ENCODE data around the gene ANKRD55. TPM values are rescaled to one million over a fixed set of nuclear protein-coding genes. Genes with fewer than 3 reads are reported as not detected.
A peak's percentile ranks its signal among the peaks of the same experiment; 100 is the strongest.
"Not testable (repeated sequence)": the region's sequence is repeated elsewhere in the genome, so short reads cannot be mapped to it uniquely, and the experiment has no call there.

ANKRD55 gene
- total RNA-seq, 2 experiments from 2014 or later: 3.7 to 5.7 TPM

DNA sequence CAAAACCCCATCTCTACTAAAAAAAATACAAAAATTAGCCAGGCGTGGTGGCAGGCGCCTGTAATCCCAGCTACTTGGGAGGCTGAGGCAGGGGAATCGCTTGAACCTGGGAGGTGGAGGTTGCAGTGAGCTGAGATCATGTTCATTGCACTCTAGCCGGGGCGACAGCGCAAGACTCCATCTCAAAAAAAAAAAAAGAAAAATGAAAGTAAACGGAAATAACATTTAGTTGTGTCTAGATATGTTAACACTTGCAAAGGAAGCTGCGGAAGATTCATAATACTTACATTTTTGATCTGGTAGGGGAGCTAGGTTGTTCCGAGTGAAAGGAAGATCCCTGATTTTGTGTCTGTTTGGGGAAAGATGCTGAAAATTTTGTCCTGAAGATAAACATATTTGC, 130.9 kb downstream of the ANKRD55 start:
- H3K9me3 Mint-ChIP-seq (ENCODE audit: low read depth); H3K27me3 Mint-ChIP-seq; ATAC-seq; DNase-seq: not testable (repeated sequence)
- Mint-ChIP-seq H3K36me3 (ENCODE audit: low read depth) (peaks cover 20% of the 10 kb centered on the region), H3K4me3 (peak overlapping the region; percentile 52), H3K4me1 (peaks cover 85% of the 10 kb centered on the region), H3K27ac (peak overlapping the region; percentile 69)
- intact Hi-C loops (cut with DNase I, micrococcal nuclease): loop anchor here in 1 of 2 experiments (5.0 kb wide), 1 partner anchor 45 kb away; no protein-coding TSS in a partner anchor
- ChIA-PET CTCF (interaction anchor here (0.6 to 1.5 kb wide), 4 partner anchors 29 to 118 kb away, joined by 3 read pairs; no protein-coding TSS in a partner anchor), POLR2A (interaction anchor here (0.7 to 1.0 kb wide), 2 partner anchors 36 to 108 kb away, joined by 3 to 7 read pairs; partner anchors contain the start of gene IL6ST)

DNA sequence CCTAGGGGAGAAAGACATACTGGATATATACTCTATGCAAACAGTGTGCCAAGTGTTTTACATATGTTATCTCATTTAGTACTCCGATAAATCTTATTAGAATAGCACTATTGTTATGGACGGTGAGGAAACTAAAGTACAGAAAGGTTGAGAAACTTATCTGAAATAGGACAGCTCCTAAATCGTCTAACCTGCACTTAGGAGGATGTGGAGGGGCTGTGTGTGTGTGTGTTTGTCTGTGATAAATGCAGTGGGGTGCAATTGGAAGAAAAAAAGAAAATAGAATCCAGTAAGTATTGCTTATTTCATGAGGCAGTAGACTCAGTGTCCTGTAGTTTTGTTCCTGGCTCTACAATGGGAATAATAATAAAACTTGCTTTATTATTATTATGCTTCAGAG, 131.9 kb downstream of the ANKRD55 start:
- ATAC-seq (no peak), DNase-seq (no peak)
- intact Hi-C loops (cut with DNase I, micrococcal nuclease): loop anchor here in 1 of 2 experiments (5.0 kb wide), 1 partner anchor 46 kb away; no protein-coding TSS in a partner anchor
- Mint-ChIP-seq H3K27me3 (no peaks in the 10 kb centered on the region), H3K27ac (peak overlapping the region; percentile 87), H3K9me3 (ENCODE audit: low read depth) (peaks cover 6% of the 10 kb centered on the region), H3K36me3 (ENCODE audit: low read depth) (peaks cover 23% of the 10 kb centered on the region), H3K4me3 (no peak overlapping the region), H3K4me1 (peaks cover 86% of the 10 kb centered on the region)
- CTCF ChIA-PET: interaction anchor here (0.7 to 1.2 kb wide), 7 partner anchors 8 to 106 kb away, joined by 3 to 4 read pairs (median 3); no protein-coding TSS in a partner anchor
- POLR2A ChIA-PET: interaction anchor here (1.4 kb wide), 1 partner anchor 10 kb away, joined by 3 read pairs; no protein-coding TSS in a partner anchor

DNA sequence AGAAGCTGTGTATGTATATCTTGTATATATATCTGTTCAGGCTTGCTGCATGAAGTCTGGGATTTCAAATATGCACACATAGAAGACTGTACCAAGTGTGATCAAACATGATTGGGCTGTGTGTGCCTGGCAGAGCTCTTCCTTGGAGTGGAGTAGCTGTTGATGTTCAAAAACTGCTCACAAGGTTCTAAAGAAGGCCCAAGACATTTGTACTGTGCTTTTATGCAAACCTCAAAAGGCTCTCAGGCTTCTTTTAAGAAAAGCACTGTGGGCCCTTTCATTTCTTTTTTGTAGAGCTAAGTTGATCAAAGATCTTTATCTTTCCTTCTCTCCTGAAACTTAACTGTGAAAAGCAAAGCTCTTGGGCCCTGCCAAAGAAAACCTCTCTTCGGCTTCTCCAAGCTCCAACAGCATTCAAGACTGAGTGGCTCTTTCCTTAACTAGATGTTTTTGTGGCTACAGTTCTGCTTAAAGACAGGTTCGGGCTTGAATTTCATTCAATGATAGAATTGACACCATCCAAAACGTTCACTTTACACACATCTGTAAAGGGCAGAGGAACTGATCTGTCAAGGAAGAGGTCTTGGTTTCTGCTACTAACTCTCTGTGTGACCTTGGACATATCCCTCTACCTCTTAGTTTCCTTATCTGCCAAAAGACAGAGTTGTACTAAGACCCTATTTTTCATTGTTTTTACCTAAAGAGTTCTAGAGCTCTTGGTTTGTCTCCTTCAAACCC, 132.5 kb downstream of the ANKRD55 start:
- Mint-ChIP-seq H3K9me3 (ENCODE audit: low read depth) (peaks cover 6% of the 10 kb centered on the region), H3K27me3 (no peaks in the 10 kb centered on the region), H3K27ac (peak overlapping the region; percentile 87), H3K4me3 (peak overlapping the region; percentile 39), H3K36me3 (ENCODE audit: low read depth) (peaks cover 21% of the 10 kb centered on the region), H3K4me1 (peaks cover 86% of the 10 kb centered on the region)
- DNase-seq (no peak), ATAC-seq (no peak)
- CTCF ChIA-PET: interaction anchor here (0.7 to 1.6 kb wide), 10 partner anchors 8 to 212 kb away, joined by 3 to 4 read pairs (median 3); no protein-coding TSS in a partner anchor
- intact Hi-C loops (cut with DNase I, micrococcal nuclease): loop anchor here in 1 of 2 experiments (5.0 kb wide), 1 partner anchor 47 kb away; no protein-coding TSS in a partner anchor
- POLR2A ChIA-PET: interaction anchor here (0.5 to 1.4 kb wide), 2 partner anchors 10 to 728 kb away, joined by 3 to 4 read pairs; no protein-coding TSS in a partner anchor

DNA sequence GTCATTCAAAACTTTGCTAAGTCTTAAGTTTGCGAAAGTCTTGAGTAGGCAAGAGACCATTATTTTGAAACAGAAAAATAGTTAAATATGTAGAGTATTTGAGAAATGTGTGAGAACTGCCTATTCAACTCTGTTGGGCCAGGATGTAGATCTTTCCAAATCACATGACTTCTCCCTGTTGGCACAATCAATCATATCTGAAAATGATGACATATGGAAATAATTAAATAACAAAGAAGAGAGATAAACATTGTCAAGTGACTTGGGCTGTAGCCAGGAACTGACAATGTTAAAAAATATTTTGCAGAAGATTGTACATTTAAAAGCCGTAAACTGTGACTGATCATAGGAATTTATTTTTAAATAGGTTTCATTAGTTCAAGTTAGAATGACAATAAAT, 133.8 kb downstream of the ANKRD55 start:
- H3K4me1 Mint-ChIP-seq: peaks cover 85% of the 10 kb centered on the region
- H3K36me3 Mint-ChIP-seq (ENCODE audit: low read depth): peaks cover 17% of the 10 kb centered on the region
- no peak overlapping the region for H3K27ac Mint-ChIP-seq
- ATAC-seq: no peak
- no peaks in the 10 kb centered on the region for H3K27me3 Mint-ChIP-seq
- H3K4me3 Mint-ChIP-seq: no peak overlapping the region
- ChIA-PET CTCF (interaction anchor here (0.6 to 1.6 kb wide), 3 partner anchors 36 to 127 kb away, joined by 3 to 5 read pairs (median 3); no protein-coding TSS in a partner anchor), POLR2A (no interaction called here)
- intact Hi-C loops (cut with DNase I, micrococcal nuclease): loop anchor here in 1 of 2 experiments (5.0 kb wide), 1 partner anchor 228 kb away; no protein-coding TSS in a partner anchor
- DNase-seq: no peak
- H3K9me3 Mint-ChIP-seq (ENCODE audit: low read depth): peaks cover 6% of the 10 kb centered on the region

DNA sequence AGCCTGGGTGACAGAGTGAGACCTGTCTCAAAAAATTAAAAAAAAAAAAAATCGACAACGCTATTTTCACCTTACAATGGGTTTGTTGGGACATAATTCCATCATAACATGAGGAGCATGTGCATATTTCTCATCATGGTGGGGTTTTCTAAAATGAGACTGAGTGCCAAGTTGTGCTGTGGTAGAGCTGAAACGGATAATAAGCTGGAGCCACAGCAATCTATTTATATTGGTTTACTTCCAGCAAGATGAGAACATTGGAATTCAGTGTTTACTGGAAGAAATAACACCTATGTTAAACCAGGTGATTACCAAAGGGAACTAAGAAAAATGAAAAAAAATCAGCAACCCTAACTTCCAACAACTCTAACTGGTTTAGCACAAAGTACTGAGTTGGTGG, 136.1 kb downstream of the ANKRD55 start:
- POLR2A ChIA-PET: interaction anchor here (0.6 kb wide), 1 partner anchor 59 kb away, joined by 3 read pairs; no protein-coding TSS in a partner anchor
- intact Hi-C loops (cut with DNase I, micrococcal nuclease): loop anchor here in 1 of 2 experiments (5.0 kb wide), 1 partner anchor 230 kb away; no protein-coding TSS in a partner anchor
- H3K27me3 Mint-ChIP-seq: no peaks in the 10 kb centered on the region
- DNase-seq (no peak), ATAC-seq (no peak)
- peaks cover 6% of the 10 kb centered on the region for H3K9me3 Mint-ChIP-seq (ENCODE audit: low read depth)
- peaks cover 17% of the 10 kb centered on the region for H3K36me3 Mint-ChIP-seq (ENCODE audit: low read depth)
- peak overlapping the region; percentile 31 for H3K27ac Mint-ChIP-seq
- H3K4me3 Mint-ChIP-seq: no peak overlapping the region
- CTCF ChIA-PET: interaction anchor here (1.5 kb wide), 1 partner anchor 85 kb away, joined by 5 read pairs; no protein-coding TSS in a partner anchor
- peaks cover 84% of the 10 kb centered on the region for H3K4me1 Mint-ChIP-seq

DNA sequence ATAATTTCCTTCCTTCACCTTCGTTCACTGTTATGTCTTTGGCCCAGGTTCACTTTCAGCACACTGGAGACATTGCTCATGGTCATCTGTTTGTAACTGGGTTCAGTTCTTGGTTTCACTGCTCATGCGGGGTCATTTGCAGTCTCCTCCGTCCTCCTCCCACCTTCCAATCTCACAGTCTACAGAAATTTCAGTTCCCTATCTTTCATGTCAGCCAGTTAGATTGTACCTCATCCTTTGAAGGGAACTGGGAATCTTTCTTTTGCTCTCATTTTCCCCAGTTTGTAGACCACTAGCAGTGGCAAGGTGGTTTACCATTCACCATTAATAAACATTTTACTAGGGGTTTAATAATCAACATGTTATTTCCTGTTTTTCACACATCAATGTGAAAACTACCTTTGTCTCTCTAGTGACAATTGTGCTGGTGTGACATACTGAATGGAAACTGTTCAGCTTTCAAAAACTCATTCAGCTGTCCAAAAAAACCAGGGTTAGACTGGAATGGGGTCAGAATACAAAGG, 137.5 kb downstream of the ANKRD55 start:
- Mint-ChIP-seq H3K9me3 (ENCODE audit: low read depth) (peaks cover 2% of the 10 kb centered on the region), H3K36me3 (ENCODE audit: low read depth) (peaks cover 11% of the 10 kb centered on the region), H3K27ac (peak overlapping the region; percentile 84), H3K4me1 (peaks cover 89% of the 10 kb centered on the region), H3K4me3 (peak overlapping the region; percentile 36), H3K27me3 (no peaks in the 10 kb centered on the region)
- ATAC-seq: no peak
- POLR2A ChIA-PET: interaction anchor here (0.5 to 1.6 kb wide), 6 partner anchors 31 to 101 kb away, joined by 3 to 7 read pairs (median 4); partner anchors contain the start of gene IL6ST
- DNase-seq: no peak
- intact Hi-C loops (cut with DNase I, micrococcal nuclease): loop anchor here in 1 of 2 experiments (2.0 to 5.0 kb wide), 3 partner anchors 31 to 232 kb away; partner anchors contain the start of gene IL6ST
- CTCF ChIA-PET: interaction anchor here (1.0 to 3.6 kb wide), 3 partner anchors 31 to 159 kb away, joined by 3 to 18 read pairs (median 5); no protein-coding TSS in a partner anchor

DNA sequence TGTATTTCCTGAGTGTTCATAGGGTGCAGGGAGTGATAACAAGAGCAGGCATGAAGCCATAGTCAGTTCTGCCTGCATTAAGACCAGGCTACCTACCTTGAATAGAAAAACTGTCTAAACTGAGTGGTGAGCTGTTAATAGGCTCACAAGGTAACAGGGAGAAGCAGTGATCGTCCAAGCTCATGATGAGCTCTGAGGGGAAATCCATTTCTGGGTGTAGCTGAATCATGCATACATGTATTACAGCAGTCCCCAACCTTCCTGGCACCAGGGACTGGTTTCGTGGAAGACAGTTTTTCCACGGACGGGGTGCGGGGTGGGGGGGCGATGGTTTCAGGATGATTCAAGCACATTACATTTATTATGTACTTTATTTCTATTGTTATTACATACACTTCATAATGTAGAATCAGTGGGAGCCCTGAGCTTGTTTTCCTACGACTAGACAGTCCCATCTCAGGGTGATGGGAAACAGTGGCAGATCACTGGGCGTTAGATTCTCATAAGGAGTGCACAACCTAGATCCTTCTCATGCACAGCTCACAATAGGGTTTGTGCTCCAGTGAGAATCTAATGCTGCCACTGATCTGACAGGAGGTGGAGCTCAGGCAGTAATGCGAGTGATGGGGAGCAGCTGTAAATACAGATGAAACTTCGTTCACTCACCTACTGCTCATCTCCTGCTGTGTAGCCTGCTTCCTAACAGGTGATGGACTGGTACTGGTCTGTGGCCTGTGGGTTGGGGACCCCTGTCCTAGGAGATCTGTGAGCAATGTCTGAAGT, 138.4 kb downstream of the ANKRD55 start:
- peaks cover 89% of the 10 kb centered on the region for H3K4me1 Mint-ChIP-seq
- CTCF ChIA-PET: interaction anchor here (0.6 to 3.6 kb wide), 14 partner anchors 10 to 158 kb away, joined by 3 to 18 read pairs (median 4); no protein-coding TSS in a partner anchor
- peaks cover 2% of the 10 kb centered on the region for H3K9me3 Mint-ChIP-seq (ENCODE audit: low read depth)
- H3K27ac Mint-ChIP-seq: peak overlapping the region; percentile 84
- H3K36me3 Mint-ChIP-seq (ENCODE audit: low read depth): peaks cover 4% of the 10 kb centered on the region
- peak overlapping the region; percentile 36 for H3K4me3 Mint-ChIP-seq
- peak; percentile 85 for DNase-seq
- intact Hi-C loops (cut with DNase I, micrococcal nuclease): loop anchor here (1.0 to 5.0 kb wide), 7 partner anchors 13 to 233 kb away; partner anchors contain the start of gene IL6ST (in 1 of the 2)
- POLR2A ChIA-PET: interaction anchor here (0.5 to 1.6 kb wide), 11 partner anchors 32 to 322 kb away, joined by 3 to 7 read pairs (median 4); partner anchors contain the start of gene IL6ST
- peak; percentile 85 for ATAC-seq
- H3K27me3 Mint-ChIP-seq: no peaks in the 10 kb centered on the region

DNA sequence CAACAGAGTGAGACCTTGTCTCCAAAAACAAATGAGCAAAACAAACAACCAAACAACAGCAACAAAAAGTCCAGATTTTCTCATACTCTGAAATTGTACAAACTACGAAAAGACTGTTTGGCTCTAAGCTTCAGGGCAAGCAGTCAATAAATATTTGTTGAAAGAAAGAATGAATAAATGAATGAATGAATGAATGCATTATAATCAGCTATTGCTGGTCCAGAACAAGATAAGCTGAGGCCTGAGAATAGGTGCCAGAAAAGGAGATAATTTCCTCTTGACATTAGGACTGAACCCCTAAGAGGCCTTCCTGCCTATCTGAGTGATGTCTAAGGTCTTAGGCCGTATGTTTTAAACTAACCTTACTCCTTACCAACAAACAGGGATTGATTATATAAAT, 139.2 kb downstream of the ANKRD55 start:
- peaks cover 89% of the 10 kb centered on the region for H3K4me1 Mint-ChIP-seq
- CTCF ChIA-PET: interaction anchor here (0.6 to 3.6 kb wide), 10 partner anchors 11 to 904 kb away, joined by 3 to 18 read pairs (median 4); no protein-coding TSS in a partner anchor
- peaks cover 2% of the 10 kb centered on the region for H3K9me3 Mint-ChIP-seq (ENCODE audit: low read depth)
- ATAC-seq (no peak), DNase-seq (no peak)
- H3K36me3 Mint-ChIP-seq (ENCODE audit: low read depth): peaks cover 2% of the 10 kb centered on the region
- intact Hi-C loops (cut with DNase I, micrococcal nuclease): loop anchor here (1.0 to 5.0 kb wide), 6 partner anchors 13 to 99 kb away; partner anchors contain the start of gene IL6ST (in 1 of the 2)
- peak overlapping the region; percentile 72 for H3K27ac Mint-ChIP-seq
- H3K4me3 Mint-ChIP-seq: no peak overlapping the region
- POLR2A ChIA-PET: interaction anchor here (0.6 to 1.6 kb wide), 4 partner anchors 54 to 321 kb away, joined by 4 to 7 read pairs (median 4); partner anchors contain the start of gene IL6ST
- no peaks in the 10 kb centered on the region for H3K27me3 Mint-ChIP-seq

DNA sequence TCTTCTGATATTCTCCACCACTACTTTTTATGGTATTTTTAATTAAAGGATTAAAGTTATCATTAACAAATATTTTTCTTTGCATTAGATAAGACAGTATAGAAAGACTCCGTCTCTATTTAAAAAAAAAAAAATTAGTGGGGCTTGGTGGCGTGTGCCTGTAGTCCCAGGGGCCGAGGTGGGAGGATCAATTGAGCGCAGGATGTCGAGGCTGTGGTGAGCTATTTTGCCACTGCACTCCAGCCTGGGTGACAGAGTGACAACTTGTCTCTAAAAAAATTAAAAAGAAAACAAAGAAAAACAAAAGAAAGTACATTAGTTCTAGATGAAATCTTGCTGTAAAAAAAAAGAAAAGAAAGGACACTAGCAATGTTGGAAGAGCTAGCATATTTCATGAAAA, 141.0 kb downstream of the ANKRD55 start:
- CTCF ChIA-PET: interaction anchor here (0.7 to 3.6 kb wide), 4 partner anchors 9 to 156 kb away, joined by 3 to 18 read pairs (median 6); no protein-coding TSS in a partner anchor
- intact Hi-C loops (cut with DNase I, micrococcal nuclease): loop anchor here (5.0 kb wide), 3 partner anchors 35 to 95 kb away; no protein-coding TSS in a partner anchor
- H3K36me3 Mint-ChIP-seq (ENCODE audit: low read depth): peaks cover 2% of the 10 kb centered on the region

DNA sequence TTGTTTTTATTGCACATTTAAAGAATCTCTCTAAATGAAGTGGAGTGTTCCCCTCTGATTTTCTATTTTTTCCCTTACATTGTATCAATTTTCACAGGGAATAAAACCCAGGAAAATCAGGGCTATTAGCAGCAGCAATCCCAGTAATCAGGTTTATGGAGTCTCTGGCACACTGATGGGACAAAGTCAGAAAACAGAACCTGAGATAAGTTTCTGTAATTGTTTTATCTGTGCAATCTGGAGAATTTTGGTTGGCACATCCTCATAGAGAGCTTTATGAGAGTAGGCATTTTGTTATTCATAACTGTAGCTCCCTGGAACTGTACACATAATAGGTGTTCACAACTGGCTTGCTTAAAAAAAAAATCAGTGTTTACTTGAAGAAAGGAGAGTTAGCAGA, 141.5 kb downstream of the ANKRD55 start:
- no peak overlapping the region for H3K4me3 Mint-ChIP-seq
- H3K27ac Mint-ChIP-seq: peak overlapping the region; percentile 79
- DNase-seq: no peak
- ATAC-seq: no peak
- H3K36me3 Mint-ChIP-seq (ENCODE audit: low read depth): peaks cover 2% of the 10 kb centered on the region
- peaks cover 76% of the 10 kb centered on the region for H3K4me1 Mint-ChIP-seq
- intact Hi-C loops (cut with DNase I, micrococcal nuclease): loop anchor here (5.0 kb wide), 3 partner anchors 34 to 94 kb away; no protein-coding TSS in a partner anchor
- no peaks in the 10 kb centered on the region for H3K27me3 Mint-ChIP-seq
- CTCF ChIA-PET: interaction anchor here (0.7 to 2.2 kb wide), 2 partner anchors 13 to 141 kb away, joined by 3 to 8 read pairs; no protein-coding TSS in a partner anchor
- POLR2A ChIA-PET: no interaction called here
- peaks cover 2% of the 10 kb centered on the region for H3K9me3 Mint-ChIP-seq (ENCODE audit: low read depth)

More for the DNA sequence above, 141.0 kb downstream of the ANKRD55 start:
- Mint-ChIP-seq H3K4me1 (peaks cover 78% of the 10 kb centered on the region), H3K9me3 (ENCODE audit: low read depth) (peaks cover 2% of the 10 kb centered on the region), H3K4me3 (no peak overlapping the region), H3K27ac (peak overlapping the region; percentile 79), H3K27me3 (no peaks in the 10 kb centered on the region)
- ATAC-seq: no peak
- no peak for DNase-seq
- POLR2A ChIA-PET: no interaction called here

All from activated CD4-positive, alpha-beta T cell treated with anti-CD3 and anti-CD28 coated beads for 36 hours (primary cell).